HG02970 (cell line): ENCODE results near the gene C15orf39.

Source experiments
- ATAC-seq: cut with Tn5 transposase; IDR thresholded peaks from one replicate; pipeline ENCODE4 v1.9.1; 2021; ENCODE audit warnings: mild to moderate bottlenecking, moderate library complexity, moderate number of reproducible peaks; ENCODE audit not compliant: unreplicated experiment, low FRiP score

The C15orf39 gene

DNA sequence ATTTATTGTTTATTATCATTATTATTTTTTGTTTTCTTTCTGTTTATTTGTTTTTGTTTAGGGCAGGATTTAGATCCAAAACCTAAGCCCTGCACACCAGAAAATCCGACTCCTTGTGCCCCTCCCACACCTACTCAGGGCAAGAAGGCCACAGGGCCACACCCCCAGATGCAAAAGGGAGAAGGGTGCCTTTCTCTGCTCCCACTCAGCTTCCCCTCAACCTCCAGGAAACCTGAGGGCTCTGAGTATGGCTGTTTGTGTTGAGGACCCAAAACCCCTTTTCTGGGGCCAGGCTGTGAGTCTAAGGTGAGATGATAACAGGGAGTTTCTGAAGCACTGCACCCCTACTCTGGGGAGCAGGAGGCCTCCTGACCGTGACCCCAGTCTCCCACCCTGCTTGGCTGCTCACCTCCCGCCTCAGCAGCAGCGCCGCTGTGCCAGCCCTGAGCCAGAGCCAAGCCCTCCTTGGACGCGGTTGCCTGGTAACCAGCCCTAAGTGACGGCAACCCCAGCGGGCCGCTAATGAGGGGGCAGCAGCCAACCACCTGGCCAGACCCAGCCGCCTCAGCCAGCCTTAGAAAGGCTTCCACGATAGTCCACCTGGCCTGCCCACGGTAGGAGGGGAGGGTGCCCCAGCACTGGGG lies 6.4 kb upstream of the C15orf39 start:
- ATAC-seq: no peak

DNA sequence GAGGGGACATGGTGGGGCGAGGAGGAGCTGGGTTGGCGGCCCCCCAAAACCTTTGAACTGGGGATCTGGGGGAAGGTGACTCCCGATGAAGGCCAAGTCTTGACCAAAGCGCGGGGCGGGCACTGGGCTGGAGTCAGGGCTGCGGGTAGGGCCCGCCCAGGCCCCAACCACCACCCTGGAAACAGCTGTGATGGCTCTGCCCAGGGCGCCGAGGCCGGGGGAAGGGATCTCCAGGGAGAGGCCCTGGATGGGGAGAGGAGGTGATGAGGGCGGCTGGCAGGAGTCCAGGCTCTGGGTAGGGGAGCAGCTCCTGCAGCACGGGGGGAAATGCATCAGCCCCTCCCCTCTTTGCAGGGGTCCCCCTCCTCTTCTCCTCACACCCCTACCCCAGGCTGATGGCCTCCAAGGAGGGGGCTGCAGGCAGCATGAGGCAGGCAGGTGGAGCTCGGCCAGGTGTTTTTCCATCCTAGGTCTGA lies 5.9 kb upstream of the C15orf39 start:
- ATAC-seq: no peak

DNA sequence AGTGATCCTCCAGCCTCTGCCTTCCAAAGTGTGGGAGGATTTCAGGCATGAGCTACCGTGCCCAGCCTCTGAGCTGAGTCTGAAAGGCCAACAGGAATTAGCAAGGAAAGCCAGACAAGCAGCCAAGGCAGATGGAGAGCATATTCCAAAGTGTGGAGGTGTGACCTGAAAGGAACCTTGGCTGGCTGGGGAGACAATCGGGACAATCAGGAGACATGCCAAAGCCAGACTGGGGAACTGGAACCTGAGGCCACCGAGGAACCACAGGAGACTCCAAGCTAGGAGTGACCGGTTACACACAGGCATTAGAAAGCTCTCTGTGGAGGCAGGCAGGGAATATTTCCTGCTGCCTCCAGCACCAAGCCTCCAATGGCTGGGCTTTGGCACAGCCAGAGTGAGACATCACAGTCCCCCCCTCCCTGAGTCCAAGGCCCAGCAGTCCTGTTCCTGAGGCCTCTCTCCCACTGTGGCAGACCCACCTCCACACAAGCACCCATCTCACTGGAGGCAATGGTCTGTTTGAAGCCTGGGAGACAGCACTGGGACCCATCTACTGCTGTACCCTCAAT lies 4.5 kb upstream of the C15orf39 start:
- ATAC-seq: no peak

DNA sequence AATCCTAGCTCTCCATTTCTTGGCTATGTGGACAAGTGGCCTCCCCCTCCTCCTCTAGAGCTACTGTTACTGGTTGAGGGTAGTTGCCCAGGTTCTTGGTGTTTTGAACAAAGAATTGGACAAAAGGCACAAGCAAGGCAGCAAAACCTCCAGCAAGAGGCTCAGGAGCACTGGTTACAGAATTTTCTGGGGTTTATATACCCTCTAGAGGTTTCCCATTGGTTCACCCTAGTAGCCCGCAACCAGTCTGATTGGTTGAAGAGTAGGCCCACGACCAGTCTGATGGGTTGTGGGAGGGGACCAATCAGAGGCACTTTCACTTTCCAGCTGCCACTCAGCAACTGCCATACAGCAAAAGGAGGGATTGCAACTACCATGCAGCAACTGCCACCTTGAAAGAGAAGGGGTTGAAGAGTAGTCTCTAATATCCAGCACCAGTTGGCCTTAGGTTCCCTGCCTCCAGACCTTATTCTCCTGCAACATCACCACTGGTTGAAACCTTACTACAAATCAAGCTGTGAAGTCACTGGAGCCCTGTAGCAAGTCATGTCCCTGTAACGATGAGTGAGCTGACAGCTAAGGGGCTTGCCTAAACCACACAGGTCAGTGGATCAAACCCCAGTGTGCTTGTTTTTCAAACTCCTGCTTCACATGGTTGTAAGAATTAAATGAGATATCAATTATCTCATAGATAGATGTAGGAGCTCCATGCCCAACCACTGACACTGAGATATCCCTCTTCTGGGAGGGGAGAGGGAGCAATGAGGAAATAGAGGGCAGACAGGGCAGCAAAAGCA lies 2.9 kb upstream of the C15orf39 start:
- ATAC-seq: no peak

DNA sequence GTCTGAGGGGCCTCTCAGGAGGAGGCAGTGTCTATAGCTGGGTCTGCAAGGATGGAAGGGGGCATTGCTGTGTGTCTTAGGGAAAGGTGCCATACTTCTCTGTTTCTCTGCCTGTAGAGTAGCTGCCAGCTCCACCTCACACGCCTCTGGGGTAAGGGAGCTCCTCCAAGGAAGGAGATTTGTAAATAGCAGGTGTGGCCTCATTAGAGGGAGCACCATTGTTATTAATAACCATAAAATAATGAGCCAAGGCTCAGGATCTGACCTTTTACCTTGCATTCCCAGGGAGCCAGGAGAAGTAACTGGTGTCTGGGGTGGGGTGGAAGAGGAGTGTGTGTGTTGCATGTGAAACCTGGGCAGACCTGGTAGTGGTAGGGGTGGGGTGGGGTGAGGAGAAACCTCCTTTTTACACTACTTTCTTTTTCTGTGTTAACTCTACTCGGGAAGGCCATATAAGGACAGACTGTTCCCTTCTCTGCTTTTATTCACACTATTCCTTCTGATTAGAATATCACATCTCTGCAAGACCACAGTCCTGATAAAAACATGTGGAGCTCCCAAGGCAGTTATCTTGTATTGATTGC lies 2.2 kb upstream of the C15orf39 start:
- ATAC-seq: no peak

DNA sequence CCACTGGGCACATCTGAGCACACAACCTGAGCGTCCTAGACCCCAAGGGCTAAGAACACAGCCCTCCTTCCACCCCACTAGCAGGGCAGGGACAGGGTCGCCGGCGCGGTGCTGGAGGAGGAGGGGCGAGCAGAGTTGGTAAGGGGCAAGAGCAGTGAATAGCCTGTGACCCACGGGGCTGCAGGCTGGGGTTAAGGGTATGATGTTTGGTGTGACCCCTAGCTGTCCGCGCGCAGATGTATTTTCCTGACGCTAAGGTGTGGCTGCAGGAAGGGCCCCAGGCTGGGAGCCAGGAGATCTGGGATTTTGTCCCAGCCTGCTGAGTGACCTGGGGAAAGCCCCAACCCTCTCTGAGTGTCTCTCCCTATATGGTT lies 1.3 kb upstream of the C15orf39 start:
- no peak for ATAC-seq

DNA sequence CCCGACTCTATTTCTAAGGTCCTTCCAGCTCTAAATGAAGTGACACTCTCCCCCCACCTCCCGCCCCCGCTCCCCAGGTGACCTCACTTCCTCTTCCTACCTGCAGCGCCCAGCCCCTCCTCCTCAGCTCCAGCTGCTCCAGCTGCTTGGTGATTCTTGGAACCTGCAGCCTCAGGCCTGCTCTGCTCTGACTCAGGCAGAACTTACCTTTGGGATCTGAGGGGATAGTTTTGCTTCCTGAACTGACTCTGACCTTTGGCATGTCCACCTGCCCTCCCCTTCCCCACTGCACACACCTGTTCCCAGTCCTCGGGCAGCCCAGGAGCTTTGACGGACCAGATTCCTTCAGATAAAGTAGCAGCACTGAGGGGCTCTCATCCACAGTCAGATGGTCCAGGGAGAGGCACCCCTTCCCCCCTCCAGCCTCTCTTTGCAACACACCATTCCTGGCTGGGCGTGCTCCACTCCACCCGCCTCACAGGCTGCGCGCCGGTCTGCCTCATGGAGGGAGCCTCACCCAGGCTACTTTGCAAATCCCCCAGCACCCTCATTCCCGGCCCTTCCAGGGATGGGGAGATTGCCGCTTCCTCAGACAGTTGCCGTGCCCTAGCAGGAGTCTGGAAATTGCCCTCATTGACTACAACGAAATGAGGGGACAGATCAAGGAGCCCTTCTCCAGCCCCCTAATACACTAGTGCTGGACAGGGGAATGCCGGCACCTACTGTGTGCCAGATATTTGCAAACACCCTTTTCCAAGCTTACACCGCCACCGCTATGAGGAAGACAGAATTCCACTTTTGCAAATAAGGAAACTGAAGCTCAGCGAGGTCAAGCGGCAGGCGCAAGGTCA lies 692 bp upstream of the C15orf39 start:
- ATAC-seq: no peak

DNA sequence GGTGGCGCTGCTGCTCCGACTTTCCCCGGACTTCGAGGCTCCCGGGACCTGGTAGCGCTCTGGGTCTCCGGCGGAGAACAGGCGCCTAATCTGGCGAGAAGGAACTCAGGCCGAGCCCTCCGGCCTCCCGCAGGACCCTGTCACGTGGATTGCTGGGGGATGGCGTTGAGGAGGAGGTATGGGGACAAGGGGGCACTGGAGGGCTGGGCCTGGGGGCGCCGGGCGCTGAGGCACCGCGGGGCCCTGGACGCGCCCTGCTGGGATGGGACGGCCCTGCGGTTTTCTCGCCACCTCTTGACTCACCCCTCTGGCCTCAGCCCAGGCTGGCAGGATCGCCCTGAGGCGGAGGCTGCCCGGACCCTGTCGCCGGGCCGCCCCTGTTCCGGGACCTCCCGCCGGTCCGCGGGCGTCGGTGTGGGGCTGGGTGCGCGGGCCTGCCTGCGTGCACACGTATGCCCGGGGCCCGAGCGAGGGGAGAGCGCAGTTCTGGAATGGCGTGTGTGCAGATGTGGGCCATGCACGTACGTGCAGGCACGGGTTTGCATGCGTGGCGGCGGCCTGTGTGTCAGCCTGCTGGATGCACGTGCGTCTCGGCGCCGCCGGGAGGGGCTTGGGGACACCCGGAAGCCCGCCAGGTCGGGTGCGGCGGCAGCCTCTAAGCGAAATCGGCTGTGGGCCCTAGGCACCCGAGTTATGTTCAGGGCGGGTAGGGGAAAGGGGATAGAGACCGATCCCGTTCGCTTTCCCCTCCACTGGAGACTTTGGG lies 752 bp downstream of the C15orf39 start:
- ATAC-seq: peak; percentile 32

DNA sequence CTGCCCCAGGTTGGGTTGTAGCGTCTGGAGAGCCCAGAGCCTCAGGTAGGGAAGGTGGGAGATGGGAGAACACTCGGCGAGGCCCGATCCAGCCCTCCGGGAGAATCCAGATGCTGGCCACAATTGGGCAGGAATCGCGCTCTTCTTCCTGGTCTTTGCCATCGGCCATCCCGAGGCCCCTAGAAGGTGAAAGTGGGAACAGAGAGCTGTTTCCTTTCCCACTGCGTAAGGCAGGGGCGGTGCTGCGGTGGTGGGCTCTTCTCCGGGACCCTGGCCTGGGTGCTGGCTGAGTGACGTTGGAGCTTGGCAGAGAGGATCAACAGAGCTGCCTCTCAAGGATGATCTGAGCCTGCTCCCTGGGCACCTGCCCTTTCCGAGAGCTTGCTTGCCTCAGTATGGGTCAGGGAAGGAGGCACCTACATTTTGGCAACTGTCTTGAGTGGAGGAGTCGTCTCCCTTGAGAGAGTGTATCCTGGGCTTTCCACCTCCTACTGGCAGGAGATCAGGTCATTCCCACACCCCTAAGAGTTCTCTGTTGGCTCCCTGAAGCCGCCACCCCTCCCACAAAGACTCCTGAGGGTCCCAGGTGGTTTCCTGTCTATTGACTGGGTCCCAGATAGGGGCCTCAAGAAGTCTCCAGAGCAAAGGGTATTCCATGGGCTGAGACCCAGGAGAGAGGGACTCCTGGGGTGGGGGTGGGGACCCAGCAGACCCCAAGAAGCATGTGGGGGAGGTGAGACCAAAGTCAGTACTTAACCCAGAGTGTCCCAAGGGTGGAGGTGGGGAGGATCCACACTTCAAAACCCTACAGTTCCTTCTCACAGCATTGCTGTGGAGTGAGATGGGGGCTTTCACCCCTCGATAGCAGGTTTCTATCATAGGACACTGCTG lies 1.6 kb downstream of the C15orf39 start:
- ATAC-seq: no peak

DNA sequence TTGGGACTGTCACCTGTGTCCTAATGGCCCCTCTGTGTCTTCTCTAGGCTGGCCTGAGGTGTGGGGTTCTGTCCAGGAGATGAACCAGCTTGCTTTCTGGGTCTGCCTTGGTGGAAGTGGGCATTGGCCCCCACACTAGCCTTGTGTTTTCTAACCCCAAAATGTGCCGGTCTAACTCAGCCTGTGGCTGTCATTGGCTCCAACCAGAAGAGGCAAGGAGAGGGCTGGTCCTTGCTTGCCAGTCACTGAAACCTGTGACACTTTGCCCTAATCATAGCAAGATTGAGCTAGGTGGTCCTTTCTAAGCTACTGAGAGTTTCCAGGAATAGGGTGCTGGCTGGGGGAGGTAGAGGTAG lies 2.2 kb downstream of the C15orf39 start:
- ATAC-seq: no peak

DNA sequence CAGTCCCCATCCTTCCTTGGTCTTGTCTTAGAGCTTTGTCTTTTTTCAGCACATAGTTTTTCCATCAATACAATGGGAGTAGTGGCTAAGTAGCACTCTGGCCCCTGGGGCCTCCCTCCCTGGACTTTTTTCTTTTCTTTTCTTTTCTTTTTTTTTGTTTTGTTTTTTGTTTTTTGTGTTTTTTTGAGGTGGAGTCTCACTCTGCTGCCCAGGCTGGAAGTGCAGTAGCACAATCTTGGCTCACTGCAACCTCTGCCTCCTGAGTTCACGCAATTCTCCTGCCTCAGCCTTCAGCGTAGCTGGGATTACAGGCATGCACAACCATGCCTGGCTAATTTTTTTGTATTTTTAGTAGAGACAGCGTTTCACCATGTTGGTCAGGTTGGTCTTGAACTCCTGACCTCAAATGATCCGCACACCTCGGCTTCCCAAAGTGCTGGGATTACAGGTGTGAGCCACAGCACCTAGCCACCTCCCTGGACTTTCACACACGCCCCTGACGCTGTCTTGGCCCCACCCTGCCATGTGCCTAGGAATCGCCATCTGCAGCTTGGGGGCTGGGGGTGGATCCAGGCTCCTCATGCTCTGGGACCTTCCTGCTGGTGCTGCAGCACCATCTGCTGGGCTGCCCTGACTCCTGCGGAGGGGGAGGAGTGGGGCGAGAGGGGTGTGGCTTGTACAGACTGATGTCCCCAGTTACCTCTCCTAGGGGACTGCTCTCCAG lies 2.8 kb downstream of the C15orf39 start:
- ATAC-seq: no peak

DNA sequence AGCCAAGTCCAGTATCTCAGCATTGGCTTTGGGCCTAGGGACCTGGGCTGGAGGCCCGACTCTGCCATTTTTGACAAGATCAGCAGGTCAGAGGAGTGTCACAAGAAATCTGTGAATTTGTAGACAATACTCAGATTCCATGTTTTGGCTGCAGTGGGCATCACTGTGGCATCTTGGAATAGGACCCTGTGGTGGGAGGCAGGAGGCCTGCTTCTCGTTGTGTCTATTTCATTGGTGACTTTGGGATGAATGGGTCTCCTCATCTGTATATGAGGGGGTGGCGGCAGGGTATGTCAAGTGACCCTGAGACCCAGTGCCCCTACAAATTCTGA lies 3.3 kb downstream of the C15orf39 start:
- ATAC-seq: no peak

DNA sequence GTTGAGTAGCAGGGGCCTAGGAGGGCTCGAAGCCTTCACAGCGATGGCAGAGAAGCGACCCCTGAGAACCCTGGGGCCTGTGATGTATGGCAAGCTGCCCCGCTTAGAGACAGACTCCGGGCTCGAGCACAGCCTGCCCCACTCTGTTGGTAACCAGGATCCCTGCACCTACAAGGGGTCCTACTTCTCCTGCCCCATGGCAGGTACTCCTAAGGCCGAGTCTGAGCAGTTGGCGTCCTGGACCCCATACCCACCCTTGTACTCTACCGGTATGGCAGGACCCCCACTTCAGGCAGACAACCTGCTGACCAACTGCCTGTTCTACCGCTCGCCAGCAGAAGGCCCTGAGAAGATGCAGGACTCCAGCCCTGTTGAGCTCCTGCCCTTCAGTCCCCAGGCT lies 4.3 kb downstream of the C15orf39 start:
- no peak for ATAC-seq

DNA sequence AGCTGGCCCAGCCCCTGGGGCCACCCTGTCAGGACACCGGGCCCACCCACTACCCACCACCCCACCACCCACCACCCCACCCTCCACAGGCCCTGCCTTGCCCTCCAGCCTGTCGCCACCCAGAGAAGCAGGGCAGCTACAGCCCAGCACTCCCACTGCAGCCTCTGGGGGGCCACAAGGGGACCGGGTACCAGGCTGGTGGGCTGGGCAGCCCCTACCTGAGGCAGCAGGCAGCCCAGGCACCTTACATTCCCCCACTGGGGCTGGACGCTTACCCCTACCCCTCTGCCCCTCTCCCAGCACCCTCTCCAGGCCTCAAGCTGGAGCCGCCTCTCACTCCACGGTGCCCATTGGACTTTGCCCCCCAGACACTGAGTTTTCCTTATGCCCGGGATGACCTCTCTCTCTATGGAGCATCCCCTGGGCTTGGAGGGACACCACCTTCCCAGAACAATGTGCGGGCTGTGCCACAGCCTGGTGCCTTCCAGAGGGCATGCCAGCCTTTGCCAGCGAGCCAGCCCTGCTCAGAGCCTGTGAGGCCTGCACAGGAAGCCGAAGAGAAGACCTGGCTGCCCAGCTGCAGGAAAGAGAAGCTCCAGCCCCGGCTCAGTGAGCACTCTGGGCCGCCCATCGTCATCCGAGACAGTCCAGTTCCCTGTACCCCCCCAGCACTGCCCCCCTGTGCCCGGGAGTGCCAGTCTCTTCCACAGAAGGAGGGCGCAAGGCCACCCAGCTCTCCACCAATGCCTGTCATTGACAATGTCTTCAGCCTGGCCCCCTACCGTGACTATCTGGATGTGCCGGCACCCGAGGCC lies 5.3 kb downstream of the C15orf39 start:
- ATAC-seq: no peak

DNA sequence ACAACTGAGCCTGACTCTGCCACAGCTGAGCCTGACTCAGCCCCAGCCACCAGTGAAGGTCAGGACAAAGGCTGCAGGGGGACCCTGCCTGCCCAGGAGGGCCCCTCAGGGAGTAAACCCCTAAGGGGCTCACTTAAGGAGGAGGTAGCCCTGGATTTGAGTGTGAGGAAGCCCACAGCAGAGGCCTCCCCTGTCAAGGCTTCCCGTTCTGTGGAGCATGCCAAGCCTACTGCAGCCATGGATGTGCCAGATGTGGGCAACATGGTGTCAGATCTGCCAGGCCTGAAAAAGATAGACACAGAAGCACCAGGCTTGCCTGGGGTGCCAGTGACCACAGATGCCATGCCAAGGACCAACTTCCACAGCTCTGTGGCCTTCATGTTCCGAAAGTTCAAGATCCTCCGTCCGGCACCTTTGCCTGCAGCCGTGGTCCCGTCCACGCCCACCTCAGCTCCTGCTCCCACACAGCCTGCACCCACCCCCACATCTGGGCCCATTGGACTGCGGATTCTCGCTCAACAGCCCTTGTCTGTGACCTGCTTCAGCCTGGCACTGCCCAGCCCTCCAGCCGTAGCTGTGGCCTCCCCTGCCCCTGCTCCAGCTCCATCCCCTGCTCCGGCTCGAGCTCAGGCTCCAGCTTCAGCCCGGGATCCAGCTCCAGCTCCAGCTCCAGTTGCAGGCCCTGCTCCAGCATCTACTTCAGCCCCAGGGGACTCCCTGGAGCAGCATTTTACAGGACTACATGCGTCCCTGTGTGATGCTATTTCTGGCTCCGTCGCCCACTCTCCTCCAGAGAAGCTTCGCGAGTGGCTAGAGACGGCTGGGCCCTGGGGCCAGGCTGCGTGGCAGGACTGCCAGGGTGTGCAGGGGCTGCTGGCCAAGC lies 6.2 kb downstream of the C15orf39 start:
- no peak for ATAC-seq

DNA sequence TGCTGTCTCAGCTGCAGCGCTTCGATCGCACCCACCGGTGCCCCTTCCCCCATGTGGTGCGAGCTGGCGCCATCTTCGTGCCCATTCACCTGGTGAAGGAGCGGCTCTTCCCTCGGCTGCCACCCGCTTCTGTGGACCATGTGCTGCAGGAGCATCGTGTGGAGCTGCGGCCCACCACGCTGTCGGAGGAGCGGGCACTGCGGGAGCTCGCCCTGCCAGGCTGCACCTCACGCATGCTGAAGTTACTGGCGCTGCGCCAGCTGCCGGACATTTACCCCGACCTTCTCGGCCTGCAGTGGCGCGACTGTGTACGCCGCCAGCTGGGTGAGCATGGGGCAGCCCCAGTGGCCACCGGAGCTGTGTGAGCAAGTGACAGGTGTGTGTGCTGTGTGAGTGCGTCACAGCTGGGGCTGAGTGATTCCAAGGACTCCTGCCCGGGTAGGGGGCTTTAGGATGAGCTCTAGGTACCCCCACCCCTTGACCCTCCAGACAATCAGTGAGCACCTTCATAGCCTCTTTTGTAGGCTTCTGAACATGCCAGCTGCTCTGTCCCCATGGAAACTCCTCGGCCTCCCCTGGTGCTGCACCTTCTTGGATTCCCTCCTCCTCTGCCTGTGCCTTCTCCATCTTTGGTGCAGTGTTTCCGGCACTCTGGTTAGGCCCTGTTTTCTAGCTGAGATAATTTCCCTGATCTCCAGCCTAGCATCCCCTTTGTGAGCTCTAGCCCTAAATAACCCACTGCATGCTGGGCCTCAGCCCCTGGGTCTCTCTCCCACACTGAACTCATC lies 7.0 kb downstream of the C15orf39 start:
- no peak for ATAC-seq
